MM.1S (cell line): ENCODE measurements around the gene FGF14.

Source experiments
- DNase-seq: peaks from one replicate; pipeline ENCODE4 v3.0.0-alpha.2; 2015
- H2AFZ ChIP-seq: fragments of 300-600 bp; sonication (generic); 2 replicates; pipeline ENCODE4 v1.6.0; 2016; ENCODE audit warnings: antibody characterized with exemption, low read length
- H3F3A ChIP-seq: fragments of 300-600 bp; sonication (generic); 2 replicates; pipeline ENCODE4 v1.6.1; 2016; ENCODE audit warnings: mild to moderate bottlenecking, antibody characterized with exemption, low read length, moderate library complexity, mixed read lengths; ENCODE audit not compliant: insufficient read depth
- H3K27ac ChIP-seq: fragments of 300-600 bp; sonication (generic); 2 replicates; pipeline ENCODE4 v1.5.1; 2016; ENCODE audit warnings: mild to moderate bottlenecking, low read length
- H3K27me3 ChIP-seq: fragments of 300-600 bp; sonication (generic); replicated peaks from 2 replicates; pipeline ENCODE4 v1.6.0; 2016; ENCODE audit warnings: low read length; ENCODE audit not compliant: insufficient read depth
- H3K36me3 ChIP-seq: fragments of 300-600 bp; sonication (generic); replicated peaks from 2 replicates; pipeline ENCODE4 v1.6.1; 2016; ENCODE audit warnings: mild to moderate bottlenecking, low read length, mixed read lengths; ENCODE audit not compliant: insufficient read depth
- H3K4me1 ChIP-seq: fragments of 300-600 bp; sonication (generic); 2 replicates; pipeline ENCODE4 v1.6.1; 2016; ENCODE audit warnings: low read length, mixed read lengths
- H3K4me2 ChIP-seq: fragments of 300-600 bp; sonication (generic); 2 replicates; pipeline ENCODE4 v1.6.0; 2016; ENCODE audit warnings: low read depth, low read length
- H3K4me3 ChIP-seq: fragments of 300-600 bp; sonication (generic); 2 replicates; pipeline ENCODE4 v1.5.1; 2016; ENCODE audit warnings: low read length, mixed read lengths
- H3K79me2 ChIP-seq: fragments of 300-600 bp; sonication (generic); 2 replicates; pipeline ENCODE4 v1.6.1; 2016; ENCODE audit warnings: mixed run types, low read length, mixed read lengths
- H3K9ac ChIP-seq: fragments of 300-600 bp; sonication (generic); 2 replicates; pipeline ENCODE4 v1.6.1; 2016; ENCODE audit warnings: low read length, mixed read lengths
- H3K9me2 ChIP-seq: fragments of 300-600 bp; sonication (generic); replicated peaks from 2 replicates; pipeline ENCODE4 v1.6.1; 2016; ENCODE audit warnings: mild to moderate bottlenecking, low read length, mixed read lengths; ENCODE audit not compliant: insufficient read depth
- H3K9me3 ChIP-seq: fragments of 300-600 bp; sonication (generic); replicated peaks from 2 replicates; pipeline ENCODE4 v1.6.1; 2016; ENCODE audit warnings: mild to moderate bottlenecking, low read length, mixed read lengths; ENCODE audit not compliant: insufficient read depth
- H4K20me1 ChIP-seq: fragments of 300-600 bp; sonication (generic); 2 replicates; pipeline ENCODE4 v1.6.1; 2016; ENCODE audit warnings: mild to moderate bottlenecking, low read length, moderate library complexity, mixed read lengths; ENCODE audit not compliant: insufficient read depth
- CTCF ChIP-seq: fragments of 300-600 bp; sonication (generic); IDR thresholded peaks from 2 replicates; pipeline ENCODE4 v1.5.1; 2016; ENCODE audit warnings: antibody characterized with exemption, low read length, mixed read lengths
- EZH2 ChIP-seq: fragments of 300-600 bp; sonication (generic); optimal IDR thresholded peaks from 2 replicates; pipeline ENCODE3; 2017; ENCODE audit warnings: low read depth, mild to moderate bottlenecking, antibody characterized with exemption, low read length, mixed read lengths
- EZH2phosphoT487 ChIP-seq: fragments of 300-600 bp; sonication (generic); IDR thresholded peaks from 2 replicates; pipeline ENCODE4 v1.6.1; 2018; ENCODE audit warnings: antibody characterized with exemption, low read length

Gene FGF14

GRCh38 chr13:102091231-102091630, 310.6 kb downstream of the FGF14 start:
- no peaks in the 10 kb centered on the region for H4K20me1 ChIP-seq
- H3K27ac ChIP-seq = no peak overlapping the region
- H3K79me2 ChIP-seq = no peaks in the 10 kb centered on the region
- no peak for DNase-seq
- TF ChIP-seq EZH2 (no peak), CTCF (no peak), EZH2phosphoT487 (no peak)
- H3K27me3 ChIP-seq = no peaks in the 10 kb centered on the region
- H3K4me1 ChIP-seq = no peaks in the 10 kb centered on the region
- H3K9me3 ChIP-seq = no peaks in the 10 kb centered on the region
- H3F3A ChIP-seq = no peaks in the 10 kb centered on the region
- no peak overlapping the region for H2AFZ ChIP-seq
- H3K36me3 ChIP-seq = no peaks in the 10 kb centered on the region
- H3K4me3 ChIP-seq = no peak overlapping the region
- no peaks in the 10 kb centered on the region for H3K9me2 ChIP-seq
- H3K9ac ChIP-seq = no peak overlapping the region
- no peak overlapping the region for H3K4me2 ChIP-seq

- Histone ChIP-seq H2AFZ (no peak overlapping the region), H3K4me3 (no peak overlapping the region), H3K36me3 (no peaks in the 10 kb centered on the region), H3K4me2 (no peak overlapping the region), H3K9me2 (no peaks in the 10 kb centered on the region), H3K9me3 (no peaks in the 10 kb centered on the region), H3K27me3 (no peaks in the 10 kb centered on the region), H4K20me1 (no peaks in the 10 kb centered on the region), H3K4me1 (no peaks in the 10 kb centered on the region), H3K27ac (no peak overlapping the region), H3F3A (no peaks in the 10 kb centered on the region), H3K9ac (no peak overlapping the region), H3K79me2 (no peaks in the 10 kb centered on the region)
- no peak for DNase-seq
- TF ChIP-seq EZH2phosphoT487 (no peak), CTCF (no peak), EZH2 (no peak)
Observed at GRCh38 chr13:102090532-102090931, 311.3 kb downstream of the FGF14 start.

- Histone ChIP-seq H3K4me3 (no peak overlapping the region), H3K79me2 (no peaks in the 10 kb centered on the region), H4K20me1 (no peaks in the 10 kb centered on the region), H3K9me2 (no peaks in the 10 kb centered on the region), H3K9ac (no peak overlapping the region), H3K27me3 (no peaks in the 10 kb centered on the region), H3K4me1 (no peaks in the 10 kb centered on the region), H3K27ac (no peak overlapping the region), H3K9me3 (no peaks in the 10 kb centered on the region), H3K36me3 (no peaks in the 10 kb centered on the region), H3K4me2 (no peak overlapping the region), H3F3A (no peaks in the 10 kb centered on the region), H2AFZ (no peak overlapping the region)
- no peak for DNase-seq
- no peak for TF ChIP-seq EZH2
- no peak for TF ChIP-seq EZH2phosphoT487
- no peak for TF ChIP-seq CTCF
Observed at GRCh38 chr13:102089722-102090121, 312.1 kb downstream of the FGF14 start.

DNA sequence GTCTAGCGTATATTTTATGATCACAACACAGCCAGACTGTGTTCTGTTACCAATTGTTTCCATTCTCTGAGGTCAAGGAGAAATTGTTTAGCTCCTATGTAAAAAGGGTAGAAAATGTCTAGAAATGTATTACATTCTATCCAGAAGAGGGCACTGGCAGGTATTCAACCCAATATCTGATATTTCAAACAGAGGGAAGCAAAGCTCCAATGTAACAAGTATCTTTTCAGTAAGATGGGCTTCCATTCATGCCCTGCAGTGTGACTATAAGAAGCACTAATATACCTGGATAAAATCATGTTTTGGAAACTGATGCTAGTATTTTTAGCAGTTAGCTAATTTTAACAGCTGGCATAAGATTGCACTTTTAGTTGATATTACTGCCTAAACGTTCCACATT, 312.7 kb downstream of the FGF14 start:
- peak; percentile 14 for TF ChIP-seq CTCF
- TF ChIP-seq EZH2 = no peak
- TF ChIP-seq EZH2phosphoT487 = no peak
- H3K4me1 ChIP-seq = no peaks in the 10 kb centered on the region
- no peaks in the 10 kb centered on the region for H3K36me3 ChIP-seq

More for the DNA sequence above, 312.7 kb downstream of the FGF14 start:
- no peaks in the 10 kb centered on the region for H4K20me1 ChIP-seq
- no peaks in the 10 kb centered on the region for H3K79me2 ChIP-seq
- DNase-seq = no peak
- no peaks in the 10 kb centered on the region for H3K27me3 ChIP-seq
- no peak overlapping the region for H3K9ac ChIP-seq
- H3K4me2 ChIP-seq = no peak overlapping the region
- H3F3A ChIP-seq = no peaks in the 10 kb centered on the region
- no peak overlapping the region for H3K27ac ChIP-seq
- H3K4me3 ChIP-seq = no peak overlapping the region
- H3K9me3 ChIP-seq = no peaks in the 10 kb centered on the region
- no peak overlapping the region for H2AFZ ChIP-seq
- H3K9me2 ChIP-seq = no peaks in the 10 kb centered on the region
